NCI-H524 treated with DMSO at 0.1 percent for 48 hours (cell line): ENCODE results near the gene E2F8.

ENCODE experiments used
- DNase-seq: peaks from one replicate; lab custom pipeline; 2025; lab: John Stamatoyannopoulos, UW

The E2F8 gene

GRCh38 chr11:19225123-19225522, 15.6 kb downstream of the E2F8 start:
- no peak for DNase-seq

GRCh38 chr11:19220903-19221724, 19.6 kb downstream of the E2F8 start:
- no peak for DNase-seq

GRCh38 chr11:19218786-19219460, 21.8 kb downstream of the E2F8 start:
- DNase-seq = no peak

GRCh38 chr11:19218216-19218615, 22.5 kb downstream of the E2F8 start:
- DNase-seq = no peak

- DNase-seq = no peak
Observed at GRCh38 chr11:19216709-19217374, 23.9 kb downstream of the E2F8 start.

- no peak for DNase-seq
Observed at GRCh38 chr11:19216021-19216420, 24.7 kb downstream of the E2F8 start.

GRCh38 chr11:19209617-19210370, 31.0 kb downstream of the E2F8 start:
- no peak for DNase-seq

- no peak for DNase-seq
Observed at GRCh38 chr11:19208959-19209546, 31.7 kb downstream of the E2F8 start.

GRCh38 chr11:19208181-19208580, 32.6 kb downstream of the E2F8 start:
- no peak for DNase-seq

GRCh38 chr11:19204836-19205235, 35.9 kb downstream of the E2F8 start:
- DNase-seq = no peak

- no peak for DNase-seq
Observed at GRCh38 chr11:19201737-19202605, 38.8 kb downstream of the E2F8 start, which contains the start of gene CSRP3. Gene CSRP3, minus strand, starts transcription at chr11:19201983. Its CDS starts 9,535 bp downstream, at chr11:19192448.

- DNase-seq = no peak
Observed at GRCh38 chr11:19200410-19201201, 40.1 kb downstream of the E2F8 start.

GRCh38 chr11:19199771-19200170, 41.0 kb downstream of the E2F8 start:
- DNase-seq = no peak

GRCh38 chr11:19199048-19199447, 41.7 kb downstream of the E2F8 start:
- DNase-seq = no peak

GRCh38 chr11:19196432-19196831, 44.3 kb downstream of the E2F8 start:
- DNase-seq = no peak

- DNase-seq = no peak
Observed at GRCh38 chr11:19194620-19195308, 46.0 kb downstream of the E2F8 start.

GRCh38 chr11:19193916-19194315, 46.8 kb downstream of the E2F8 start:
- DNase-seq = no peak

GRCh38 chr11:19191530-19192169, 49.1 kb downstream of the E2F8 start:
- DNase-seq = no peak

- no peak for DNase-seq
Observed at GRCh38 chr11:19187833-19188258, 52.9 kb downstream of the E2F8 start.
